ENCODE data around the gene USP34.
A peak's percentile ranks its signal among the peaks of the same experiment; 100 is the strongest.

The USP34 gene

GRCh38 chr2:61291851-61292575, 178.9 kb downstream of the USP34 start:
- no peak for DNase-seq (ENCODE audit: low spot score)

GRCh38 chr2:61288070-61288841, 182.6 kb downstream of the USP34 start:
- DNase-seq (ENCODE audit: low spot score), result peak; percentile 42

- DNase-seq (ENCODE audit: low spot score), result no peak
Observed at GRCh38 chr2:61287254-61287653, 183.6 kb downstream of the USP34 start.

- DNase-seq (ENCODE audit: low spot score), result no peak
Observed at GRCh38 chr2:61283443-61284160, 187.3 kb downstream of the USP34 start.

GRCh38 chr2:61282104-61282590, 188.7 kb downstream of the USP34 start:
- DNase-seq (ENCODE audit: low spot score), result no peak

- DNase-seq (ENCODE audit: low spot score), result no peak
Observed at GRCh38 chr2:61281321-61281720, 189.6 kb downstream of the USP34 start.

GRCh38 chr2:61277756-61278155, 193.1 kb downstream of the USP34 start:
- no peak for DNase-seq (ENCODE audit: low spot score)

- DNase-seq (ENCODE audit: low spot score), result no peak
Observed at GRCh38 chr2:61275575-61276184, 195.2 kb downstream of the USP34 start.

GRCh38 chr2:61272421-61273070, 198.3 kb downstream of the USP34 start:
- no peak for DNase-seq (ENCODE audit: low spot score)

- DNase-seq (ENCODE audit: low spot score), result no peak
Observed at GRCh38 chr2:61268249-61268648, 202.6 kb downstream of the USP34 start.

- DNase-seq (ENCODE audit: low spot score), result no peak
Observed at GRCh38 chr2:61266632-61267505, 204.0 kb downstream of the USP34 start.

- DNase-seq (ENCODE audit: low spot score), result no peak
Observed at GRCh38 chr2:61263830-61264229, 207.1 kb downstream of the USP34 start.

GRCh38 chr2:61262699-61263098, 208.2 kb downstream of the USP34 start:
- no peak for DNase-seq (ENCODE audit: low spot score)

- DNase-seq (ENCODE audit: low spot score), result no peak
Observed at GRCh38 chr2:61257446-61257845, 213.4 kb downstream of the USP34 start.

- DNase-seq (ENCODE audit: low spot score), result no peak
Observed at GRCh38 chr2:61255580-61256437, 215.1 kb downstream of the USP34 start.

- no peak for DNase-seq (ENCODE audit: low spot score)
Observed at GRCh38 chr2:61254536-61254935, 216.4 kb downstream of the USP34 start.

GRCh38 chr2:61253136-61253535, 217.8 kb downstream of the USP34 start:
- DNase-seq (ENCODE audit: low spot score), result no peak

GRCh38 chr2:61252031-61252430, 218.9 kb downstream of the USP34 start:
- DNase-seq (ENCODE audit: low spot score), result no peak

- no peak for DNase-seq (ENCODE audit: low spot score)
Observed at GRCh38 chr2:61249521-61250071, 221.3 kb downstream of the USP34 start.

Measured in LoVo (cell line).